ENCODE measurements around the gene PIK3R6.

Gene PIK3R6

DNA sequence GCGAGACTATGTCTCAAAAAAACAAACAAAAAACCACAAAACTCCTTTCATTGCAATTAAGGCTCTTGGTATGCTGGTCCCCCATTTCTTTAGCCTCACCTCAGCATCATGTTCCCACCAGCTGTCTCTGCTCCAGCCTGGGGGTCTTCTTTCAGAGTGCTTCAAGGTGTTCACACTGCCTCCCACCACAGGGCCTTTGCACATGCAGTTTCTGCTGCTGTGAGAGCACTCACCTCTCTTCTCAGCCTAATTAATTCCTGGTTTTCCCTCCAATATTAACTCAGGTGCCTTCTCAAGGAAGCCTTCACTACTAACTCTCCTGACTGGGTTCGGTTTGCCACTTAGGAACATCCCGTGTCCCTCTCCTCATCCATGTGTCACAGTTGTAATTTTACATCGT lies 15.9 kb upstream of the PIK3R6 start:
- H3K36me3 ChIP-seq (ENCODE audit: control insufficient read depth, insufficient read depth, low read length), result no peaks in the 10 kb centered on the region
- no peak overlapping the region for H3K9ac ChIP-seq (ENCODE audit: low read depth, low read length)
- no peak overlapping the region for H3K27ac ChIP-seq (ENCODE audit: low read depth, low read length)
- H3K4me1 ChIP-seq (ENCODE audit: control insufficient read depth, insufficient read depth, low read length), result no peaks in the 10 kb centered on the region
- no peaks in the 10 kb centered on the region for H3K9me3 ChIP-seq (ENCODE audit: control insufficient read depth, insufficient read depth, low read length)
- H3K4me3 ChIP-seq (ENCODE audit: low read depth, low read length), result no peak overlapping the region
- no peaks in the 10 kb centered on the region for H3K27me3 ChIP-seq (ENCODE audit: control insufficient read depth, insufficient read depth, low read length)

DNA sequence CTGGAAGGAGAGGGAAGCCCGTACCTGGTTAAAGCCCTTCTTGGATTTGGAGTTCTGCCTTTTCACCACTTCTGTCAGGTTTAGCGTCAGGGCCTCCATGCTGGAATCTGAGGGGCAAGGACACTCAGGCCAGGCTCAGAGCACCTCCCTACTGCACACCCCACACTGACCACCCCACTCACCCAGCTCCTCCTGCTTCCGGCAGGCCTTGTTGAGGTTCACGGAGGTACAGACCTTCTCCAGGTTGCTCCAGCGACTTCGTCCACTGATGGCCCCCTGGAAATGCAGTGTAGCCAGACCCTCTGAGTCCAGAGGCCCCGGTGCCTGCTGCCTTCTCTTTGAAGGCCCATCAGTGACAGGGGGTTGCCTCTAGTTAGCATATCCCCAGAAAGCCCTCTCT lies 14.1 kb upstream of the PIK3R6 start:
- Histone ChIP-seq H3K4me1 (ENCODE audit: control insufficient read depth, insufficient read depth, low read length) (no peaks in the 10 kb centered on the region), H3K27ac (ENCODE audit: low read depth, low read length) (no peak overlapping the region), H3K9me3 (ENCODE audit: control insufficient read depth, insufficient read depth, low read length) (no peaks in the 10 kb centered on the region), H3K27me3 (ENCODE audit: control insufficient read depth, insufficient read depth, low read length) (no peaks in the 10 kb centered on the region), H3K9ac (ENCODE audit: low read depth, low read length) (no peak overlapping the region), H3K4me3 (ENCODE audit: low read depth, low read length) (no peak overlapping the region), H3K36me3 (ENCODE audit: control insufficient read depth, insufficient read depth, low read length) (no peaks in the 10 kb centered on the region)

DNA sequence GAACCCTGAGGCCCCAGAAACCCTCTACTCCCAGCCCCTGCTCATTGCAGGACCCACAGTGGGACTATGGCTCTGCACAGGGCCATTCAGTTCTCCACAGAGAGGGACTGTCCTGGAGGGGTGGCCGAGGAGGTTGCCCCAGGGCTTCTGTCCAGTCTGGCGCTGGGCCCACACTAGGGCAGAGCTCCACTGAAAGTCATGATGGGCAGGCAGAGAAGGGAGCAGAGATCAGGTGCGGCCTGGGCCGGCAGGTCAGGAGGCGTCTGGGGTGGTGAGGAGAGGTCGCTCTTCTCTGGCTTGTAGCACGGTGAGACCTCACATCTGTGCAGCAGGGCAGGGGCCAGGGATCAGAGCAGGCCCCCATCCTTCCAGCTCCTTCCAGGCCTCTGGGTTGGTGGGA lies 13.0 kb upstream of the PIK3R6 start:
- H3K4me3 ChIP-seq (ENCODE audit: low read depth, low read length), result no peak overlapping the region
- peaks cover 3% of the 10 kb centered on the region; the same call in 1 of the 2 replicates for H3K4me1 ChIP-seq (ENCODE audit: control insufficient read depth, insufficient read depth, low read length)
- H3K27ac ChIP-seq (ENCODE audit: low read depth, low read length), result no peak overlapping the region
- H3K36me3 ChIP-seq (ENCODE audit: control insufficient read depth, insufficient read depth, low read length), result no peaks in the 10 kb centered on the region
- no peaks in the 10 kb centered on the region for H3K9me3 ChIP-seq (ENCODE audit: control insufficient read depth, insufficient read depth, low read length)
- H3K27me3 ChIP-seq (ENCODE audit: control insufficient read depth, insufficient read depth, low read length), result no peaks in the 10 kb centered on the region
- no peak overlapping the region for H3K9ac ChIP-seq (ENCODE audit: low read depth, low read length)

DNA sequence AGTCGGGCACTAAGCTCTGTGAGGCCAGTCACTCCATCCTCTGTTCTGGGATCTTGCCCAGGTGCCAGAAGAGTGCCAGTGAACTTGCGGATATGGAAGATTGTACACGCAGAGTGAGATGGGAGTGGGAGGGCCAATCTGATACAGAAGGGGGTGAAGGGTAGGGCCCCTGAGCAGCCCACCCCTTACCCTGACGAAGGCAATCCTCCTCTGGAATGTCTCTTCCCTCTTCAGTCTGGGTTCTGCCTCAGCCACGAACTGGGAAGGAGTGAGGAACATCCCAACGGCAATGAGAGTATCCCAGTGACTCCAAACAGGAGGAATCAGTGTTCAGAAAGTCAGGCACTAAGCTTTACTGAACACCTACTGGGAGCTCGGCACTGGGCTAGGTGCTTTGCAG lies 11.9 kb upstream of the PIK3R6 start:
- no peak overlapping the region for H3K9ac ChIP-seq (ENCODE audit: low read depth, low read length)
- peaks cover 7% of the 10 kb centered on the region; the same call in 1 of the 2 replicates for H3K4me1 ChIP-seq (ENCODE audit: control insufficient read depth, insufficient read depth, low read length)
- no peaks in the 10 kb centered on the region for H3K9me3 ChIP-seq (ENCODE audit: control insufficient read depth, insufficient read depth, low read length)
- no peak overlapping the region for H3K27ac ChIP-seq (ENCODE audit: low read depth, low read length)
- no peak overlapping the region for H3K4me3 ChIP-seq (ENCODE audit: low read depth, low read length)
- H3K27me3 ChIP-seq (ENCODE audit: control insufficient read depth, insufficient read depth, low read length), result no peaks in the 10 kb centered on the region
- H3K36me3 ChIP-seq (ENCODE audit: control insufficient read depth, insufficient read depth, low read length), result no peaks in the 10 kb centered on the region

DNA sequence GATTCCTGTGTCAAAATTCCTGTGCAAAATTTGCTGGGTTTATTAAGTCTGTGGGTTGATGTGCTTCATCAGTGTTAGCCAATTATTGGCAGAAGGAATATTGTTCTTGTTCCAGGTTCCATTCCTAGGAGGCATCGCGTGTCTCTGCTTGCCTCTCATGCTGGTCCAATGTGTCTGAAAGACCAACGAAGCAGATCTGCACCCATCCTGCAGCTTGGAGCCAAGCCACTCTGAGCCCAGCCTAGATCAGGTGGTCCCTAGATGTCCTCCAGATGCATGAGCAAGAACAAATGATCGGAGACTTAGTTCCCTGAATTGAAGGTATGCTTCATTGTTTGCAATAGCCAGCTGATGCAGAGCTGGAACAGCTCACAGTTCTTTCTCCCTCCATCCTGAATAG lies 10.5 kb upstream of the PIK3R6 start:
- Histone ChIP-seq H3K9me3 (ENCODE audit: control insufficient read depth, insufficient read depth, low read length) (no peaks in the 10 kb centered on the region), H3K9ac (ENCODE audit: low read depth, low read length) (no peak overlapping the region), H3K27ac (ENCODE audit: low read depth, low read length) (no peak overlapping the region), H3K27me3 (ENCODE audit: control insufficient read depth, insufficient read depth, low read length) (no peaks in the 10 kb centered on the region), H3K4me1 (ENCODE audit: control insufficient read depth, insufficient read depth, low read length) (peaks cover 7% of the 10 kb centered on the region; the same call in 1 of the 2 replicates), H3K36me3 (ENCODE audit: control insufficient read depth, insufficient read depth, low read length) (no peaks in the 10 kb centered on the region), H3K4me3 (ENCODE audit: low read depth, low read length) (no peak overlapping the region)

DNA sequence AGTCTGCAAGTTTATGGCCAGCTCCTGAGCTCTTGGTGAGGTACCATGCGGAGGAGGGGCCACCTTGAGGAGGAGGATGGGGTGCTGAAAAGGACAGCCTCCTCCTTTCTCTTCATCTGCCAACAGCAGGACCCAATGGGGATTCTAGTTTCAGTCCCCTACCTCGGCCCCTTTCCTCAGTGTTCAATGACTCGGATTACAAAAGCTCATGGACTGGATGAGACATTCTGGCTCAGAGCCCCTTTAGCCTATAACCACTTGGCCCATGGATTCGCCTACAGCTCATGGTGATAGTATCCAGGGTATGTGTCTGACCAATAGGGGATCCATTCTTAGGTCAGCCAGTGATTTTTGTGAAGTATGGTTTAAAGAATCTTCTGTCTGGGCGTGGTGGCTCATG lies 8.5 kb upstream of the PIK3R6 start:
- H3K4me1 ChIP-seq (ENCODE audit: control insufficient read depth, insufficient read depth, low read length), result peaks cover 7% of the 10 kb centered on the region; the same call in 1 of the 2 replicates
- H3K36me3 ChIP-seq (ENCODE audit: control insufficient read depth, insufficient read depth, low read length), result no peaks in the 10 kb centered on the region
- no peaks in the 10 kb centered on the region for H3K9me3 ChIP-seq (ENCODE audit: control insufficient read depth, insufficient read depth, low read length)
- H3K4me3 ChIP-seq (ENCODE audit: low read depth, low read length), result no peak overlapping the region
- no peak overlapping the region for H3K27ac ChIP-seq (ENCODE audit: low read depth, low read length)
- H3K9ac ChIP-seq (ENCODE audit: low read depth, low read length), result no peak overlapping the region
- H3K27me3 ChIP-seq (ENCODE audit: control insufficient read depth, insufficient read depth, low read length), result no peaks in the 10 kb centered on the region

DNA sequence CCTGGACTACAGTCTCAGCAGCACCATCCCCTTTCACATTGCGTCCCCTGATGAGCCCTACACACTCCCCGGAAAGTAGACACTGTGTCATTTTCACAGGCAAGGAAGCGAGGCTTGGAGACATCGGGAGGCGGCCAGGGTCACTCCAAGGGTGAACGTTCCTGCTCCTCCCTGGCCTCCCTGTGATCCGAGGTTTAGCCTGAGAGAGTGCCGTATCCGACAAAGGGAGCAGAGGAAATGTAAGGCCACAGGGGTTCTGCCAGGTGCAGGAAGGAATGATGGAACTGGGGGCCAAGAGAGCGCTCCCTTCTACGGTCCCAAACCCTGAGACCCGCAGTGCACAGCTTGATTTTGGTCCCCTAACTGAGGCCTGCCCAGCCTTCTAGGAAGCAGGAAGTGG lies 8.0 kb upstream of the PIK3R6 start:
- no peaks in the 10 kb centered on the region for H3K9me3 ChIP-seq (ENCODE audit: control insufficient read depth, insufficient read depth, low read length)
- H3K27ac ChIP-seq (ENCODE audit: low read depth, low read length), result no peak overlapping the region
- no peaks in the 10 kb centered on the region for H3K27me3 ChIP-seq (ENCODE audit: control insufficient read depth, insufficient read depth, low read length)
- H3K4me3 ChIP-seq (ENCODE audit: low read depth, low read length), result no peak overlapping the region
- H3K9ac ChIP-seq (ENCODE audit: low read depth, low read length), result no peak overlapping the region
- no peaks in the 10 kb centered on the region for H3K36me3 ChIP-seq (ENCODE audit: control insufficient read depth, insufficient read depth, low read length)
- H3K4me1 ChIP-seq (ENCODE audit: control insufficient read depth, insufficient read depth, low read length), result peaks cover 7% of the 10 kb centered on the region; the same call in 1 of the 2 replicates

DNA sequence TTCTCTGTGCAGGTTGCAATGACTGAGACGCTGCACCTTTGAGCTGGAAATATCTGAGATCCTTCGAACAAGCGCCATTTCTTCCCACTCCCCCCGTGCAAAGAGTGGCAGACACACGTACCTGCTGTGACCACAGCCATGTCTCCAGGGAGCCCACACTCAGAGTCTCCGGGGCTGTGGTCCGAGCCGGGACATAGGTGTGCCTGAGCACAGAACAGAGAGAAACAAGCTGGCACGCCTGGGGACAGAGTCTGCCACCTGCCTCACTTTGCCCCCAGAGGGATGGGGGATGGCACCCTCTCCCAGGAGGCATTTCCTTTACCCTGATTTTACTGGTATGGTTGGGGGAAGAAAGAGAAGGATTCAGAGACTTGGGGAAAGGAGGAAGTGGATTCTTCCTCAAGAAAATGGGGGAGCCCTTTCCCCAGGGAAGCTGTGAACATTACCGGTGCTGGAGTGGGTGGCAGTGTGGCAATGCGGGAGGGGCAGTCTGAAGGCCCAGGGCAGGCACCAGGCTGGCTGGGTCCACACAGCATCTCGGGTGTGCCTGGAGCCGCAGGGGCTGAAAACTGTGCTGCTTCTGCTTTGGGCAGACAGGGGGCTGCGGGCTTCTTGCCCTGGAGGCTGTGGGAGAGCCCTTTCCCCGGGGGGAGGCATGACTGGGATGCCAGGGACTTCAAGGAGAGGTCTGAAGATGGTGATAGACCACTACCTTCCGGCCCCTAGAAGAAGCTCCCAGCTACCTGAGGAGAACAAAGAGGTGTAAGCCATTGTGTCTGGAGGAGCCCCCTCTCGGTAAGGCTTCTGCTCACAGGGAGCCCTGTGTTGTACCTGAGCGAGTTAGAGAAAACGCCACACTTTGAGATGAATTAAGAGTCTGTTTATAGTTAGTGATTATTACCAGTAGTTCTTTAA lies 6.6 kb upstream of the PIK3R6 start:
- no peaks in the 10 kb centered on the region for H3K36me3 ChIP-seq (ENCODE audit: control insufficient read depth, insufficient read depth, low read length)
- H3K9me3 ChIP-seq (ENCODE audit: control insufficient read depth, insufficient read depth, low read length), result no peaks in the 10 kb centered on the region
- no peak overlapping the region for H3K4me3 ChIP-seq (ENCODE audit: low read depth, low read length)
- H3K27ac ChIP-seq (ENCODE audit: low read depth, low read length), result peak overlapping the region; percentile 22
- peaks cover 7% of the 10 kb centered on the region; the same call in 1 of the 2 replicates for H3K4me1 ChIP-seq (ENCODE audit: control insufficient read depth, insufficient read depth, low read length)
- no peak overlapping the region for H3K9ac ChIP-seq (ENCODE audit: low read depth, low read length)
- H3K27me3 ChIP-seq (ENCODE audit: control insufficient read depth, insufficient read depth, low read length), result no peaks in the 10 kb centered on the region

DNA sequence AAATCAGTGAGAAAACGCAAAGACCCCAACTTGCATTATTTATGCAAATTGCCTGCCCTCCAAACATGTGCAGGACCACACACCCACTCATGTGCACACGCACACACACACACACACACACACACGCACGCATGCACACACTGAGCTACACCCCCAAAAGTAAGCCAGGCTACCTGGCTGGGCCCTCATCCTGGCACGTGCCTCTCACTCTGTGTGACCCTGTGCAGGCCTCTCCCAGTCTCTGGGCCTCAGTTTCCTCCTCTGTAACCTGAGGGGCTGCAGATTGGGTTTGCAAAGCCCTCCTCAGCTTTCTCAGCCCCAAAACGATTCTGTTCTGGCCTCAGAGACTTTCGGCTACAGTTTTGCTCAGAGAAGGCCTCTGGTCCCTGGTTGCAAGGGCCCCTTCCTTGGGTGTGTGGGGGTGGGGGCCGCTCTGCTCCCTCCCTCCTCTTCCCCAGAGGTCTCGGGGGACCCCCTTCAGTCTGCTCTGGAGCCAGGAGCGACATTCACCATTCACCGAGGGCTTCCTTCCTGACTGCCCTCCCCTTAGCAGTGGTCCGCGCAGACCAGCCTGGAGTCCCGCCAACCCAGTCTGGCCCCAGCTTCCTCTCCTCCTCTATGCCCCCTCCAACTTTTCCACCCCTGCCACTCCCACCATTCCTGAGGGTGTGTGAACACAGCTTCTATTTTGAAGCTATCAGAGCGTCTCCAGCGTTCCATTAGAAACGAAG lies 5.4 kb upstream of the PIK3R6 start:
- H3K9ac ChIP-seq (ENCODE audit: low read depth, low read length), result no peak overlapping the region
- no peaks in the 10 kb centered on the region for H3K27me3 ChIP-seq (ENCODE audit: control insufficient read depth, insufficient read depth, low read length)
- H3K4me1 ChIP-seq (ENCODE audit: control insufficient read depth, insufficient read depth, low read length), result peaks cover 7% of the 10 kb centered on the region; the same call in 1 of the 2 replicates
- H3K36me3 ChIP-seq (ENCODE audit: control insufficient read depth, insufficient read depth, low read length), result no peaks in the 10 kb centered on the region
- no peak overlapping the region for H3K4me3 ChIP-seq (ENCODE audit: low read depth, low read length)
- no peak overlapping the region for H3K27ac ChIP-seq (ENCODE audit: low read depth, low read length)
- H3K9me3 ChIP-seq (ENCODE audit: control insufficient read depth, insufficient read depth, low read length), result no peaks in the 10 kb centered on the region

DNA sequence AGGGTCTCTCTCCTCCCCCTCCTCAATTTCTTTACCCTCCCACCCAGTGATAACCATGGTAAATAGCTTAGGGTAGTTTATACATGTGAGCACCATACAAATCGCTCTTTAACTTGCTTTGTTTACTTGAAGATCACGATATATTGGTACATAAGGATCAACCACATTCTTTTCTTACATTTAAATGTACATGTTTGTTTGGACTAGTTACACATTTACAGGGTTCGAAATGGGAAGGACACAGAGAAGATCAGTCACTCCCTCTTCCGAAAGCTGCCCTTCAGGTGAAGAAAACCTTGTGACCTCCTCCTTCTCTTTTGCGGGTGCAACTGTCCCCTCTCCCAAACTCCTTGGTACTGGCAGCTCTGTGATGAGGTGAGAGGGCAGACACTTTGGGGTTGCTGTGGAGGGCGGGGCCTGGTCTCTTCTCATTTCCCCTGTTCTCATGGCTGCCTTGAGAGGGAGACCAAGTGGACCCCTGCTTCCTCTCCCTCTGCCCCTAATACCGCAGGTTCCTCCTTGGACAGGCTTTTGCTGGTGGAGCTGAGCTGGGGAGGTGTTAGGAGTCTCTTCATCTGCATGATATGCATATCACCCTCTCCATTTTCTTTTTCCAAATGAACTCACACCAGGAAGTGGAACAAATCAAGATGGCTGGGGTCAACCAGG lies 4.7 kb upstream of the PIK3R6 start:
- H3K4me1 ChIP-seq (ENCODE audit: control insufficient read depth, insufficient read depth, low read length), result peaks cover 7% of the 10 kb centered on the region; the same call in 1 of the 2 replicates
- no peaks in the 10 kb centered on the region for H3K27me3 ChIP-seq (ENCODE audit: control insufficient read depth, insufficient read depth, low read length)
- H3K9me3 ChIP-seq (ENCODE audit: control insufficient read depth, insufficient read depth, low read length), result no peaks in the 10 kb centered on the region
- no peak overlapping the region for H3K9ac ChIP-seq (ENCODE audit: low read depth, low read length)
- peak overlapping the region; percentile 11 for H3K27ac ChIP-seq (ENCODE audit: low read depth, low read length)
- H3K4me3 ChIP-seq (ENCODE audit: low read depth, low read length), result no peak overlapping the region
- H3K36me3 ChIP-seq (ENCODE audit: control insufficient read depth, insufficient read depth, low read length), result no peaks in the 10 kb centered on the region

All from HUES48 (cell line).